K562 (cell line): Measurements from ENCODE around the gene RETREG1. TPM values are rescaled to one million over a fixed set of nuclear protein-coding genes. Genes with fewer than 3 reads are reported as not detected.

Experiments
- GABPB2 ChIP-seq: fragments of 250-450 bp; sonication (Bioruptor Pico); conservative IDR thresholded peaks from 2 replicates; pipeline ENCODE4 v1.5.1; 2021; ENCODE audit warnings: mild to moderate bottlenecking
- KAT8 ChIP-seq: fragments of 450-650 bp; IDR thresholded peaks from 2 replicates; pipeline ENCODE4 v1.6.1; 2016; ENCODE audit warnings: low read depth, mild to moderate bottlenecking
- polyA plus RNA-seq, 8 experiments: library from polyadenylated mRNA; depleted of rRNA in 4 of 8; stranded (reverse) in 5 of 8; unstranded in 3 of 8; fragments of >200 nt; fragmentation: Nextera tagmentation in 2 of 8; fragmentation: Illumina TruSeq in 1 of 8; extraction: Ambion mirVana in 2 of 8; extraction: Trizol in 1 of 8; gene quantifications; 2 replicates each; pipeline versions ENCODE4 v1.2.1 to v1.2.3, GENCODE V29; 2011 to 2014; ENCODE audit warnings: inconsistent platforms in 1 of 8, missing spikeins in 1 of 8
- total RNA-seq, 7 experiments: library from RNA; depleted of rRNA in 6 of 7; stranded (reverse); fragments of >200 nt in 6 of 7; fragmentation: Illumina TruSeq in 2 of 7; extraction: Trizol in 2 of 7; gene quantifications; 2 replicates each; pipeline versions ENCODE4 v1.2.1 to v1.2.3, GENCODE V29; 2011 to 2021; ENCODE audit warnings: low replicate concordance in 1 of 7
- TF ChIP-seq, protein P1 (sequence below): fragments of 450-650 bp; IDR thresholded peaks from 2 replicates; pipeline ENCODE4 v1.6.1; 2016; ENCODE audit warnings: antibody characterized with exemption
- TF ChIP-seq, protein P2 (sequence below): fragments of 450-650 bp; formaldehyde crosslinking; IDR thresholded peaks from 2 replicates; pipeline ENCODE4 v1.4.0; 2020; ENCODE audit warnings: mild to moderate bottlenecking, moderate library complexity
- TF ChIP-seq, protein P3 (sequence below): IDR thresholded peaks from 3 replicates; pipeline ENCODE4 v1.6.1; 2011; ENCODE audit warnings: borderline replicate concordance, mild to moderate bottlenecking, moderate library complexity; ENCODE audit not compliant: insufficient read length; ENCODE audit errors: extremely low read depth

The RETREG1 gene
- total and polyA plus RNA-seq, 9 of the 15 experiments (the other 6 are each of a cell fraction or from before 2014, with no cell fraction given) = 0.01 to 0.20 (median 0.08) TPM; not detected in 5

- TF ChIP-seq, protein P1, sequence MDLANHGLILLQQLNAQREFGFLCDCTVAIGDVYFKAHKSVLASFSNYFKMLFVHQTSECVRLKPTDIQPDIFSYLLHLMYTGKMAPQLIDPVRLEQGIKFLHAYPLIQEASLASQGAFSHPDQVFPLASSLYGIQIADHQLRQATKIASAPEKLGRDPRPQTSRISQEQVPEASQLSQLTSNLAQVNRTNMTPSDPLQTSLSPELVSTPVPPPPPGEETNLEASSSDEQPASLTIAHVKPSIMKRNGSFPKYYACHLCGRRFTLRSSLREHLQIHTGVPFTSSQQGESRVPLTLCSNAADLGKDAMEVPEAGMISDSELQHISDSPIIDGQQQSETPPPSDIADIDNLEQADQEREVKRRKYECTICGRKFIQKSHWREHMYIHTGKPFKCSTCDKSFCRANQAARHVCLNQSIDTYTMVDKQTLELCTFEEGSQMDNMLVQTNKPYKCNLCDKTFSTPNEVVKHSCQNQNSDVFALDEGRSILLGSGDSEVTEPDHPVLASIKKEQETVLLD = no peak
- TF ChIP-seq KAT8 = no peak
- TF ChIP-seq, protein P2, sequence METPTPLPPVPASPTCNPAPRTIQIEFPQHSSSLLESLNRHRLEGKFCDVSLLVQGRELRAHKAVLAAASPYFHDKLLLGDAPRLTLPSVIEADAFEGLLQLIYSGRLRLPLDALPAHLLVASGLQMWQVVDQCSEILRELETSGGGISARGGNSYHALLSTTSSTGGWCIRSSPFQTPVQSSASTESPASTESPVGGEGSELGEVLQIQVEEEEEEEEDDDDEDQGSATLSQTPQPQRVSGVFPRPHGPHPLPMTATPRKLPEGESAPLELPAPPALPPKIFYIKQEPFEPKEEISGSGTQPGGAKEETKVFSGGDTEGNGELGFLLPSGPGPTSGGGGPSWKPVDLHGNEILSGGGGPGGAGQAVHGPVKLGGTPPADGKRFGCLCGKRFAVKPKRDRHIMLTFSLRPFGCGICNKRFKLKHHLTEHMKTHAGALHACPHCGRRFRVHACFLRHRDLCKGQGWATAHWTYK = no peak
- TF ChIP-seq, protein P3, sequence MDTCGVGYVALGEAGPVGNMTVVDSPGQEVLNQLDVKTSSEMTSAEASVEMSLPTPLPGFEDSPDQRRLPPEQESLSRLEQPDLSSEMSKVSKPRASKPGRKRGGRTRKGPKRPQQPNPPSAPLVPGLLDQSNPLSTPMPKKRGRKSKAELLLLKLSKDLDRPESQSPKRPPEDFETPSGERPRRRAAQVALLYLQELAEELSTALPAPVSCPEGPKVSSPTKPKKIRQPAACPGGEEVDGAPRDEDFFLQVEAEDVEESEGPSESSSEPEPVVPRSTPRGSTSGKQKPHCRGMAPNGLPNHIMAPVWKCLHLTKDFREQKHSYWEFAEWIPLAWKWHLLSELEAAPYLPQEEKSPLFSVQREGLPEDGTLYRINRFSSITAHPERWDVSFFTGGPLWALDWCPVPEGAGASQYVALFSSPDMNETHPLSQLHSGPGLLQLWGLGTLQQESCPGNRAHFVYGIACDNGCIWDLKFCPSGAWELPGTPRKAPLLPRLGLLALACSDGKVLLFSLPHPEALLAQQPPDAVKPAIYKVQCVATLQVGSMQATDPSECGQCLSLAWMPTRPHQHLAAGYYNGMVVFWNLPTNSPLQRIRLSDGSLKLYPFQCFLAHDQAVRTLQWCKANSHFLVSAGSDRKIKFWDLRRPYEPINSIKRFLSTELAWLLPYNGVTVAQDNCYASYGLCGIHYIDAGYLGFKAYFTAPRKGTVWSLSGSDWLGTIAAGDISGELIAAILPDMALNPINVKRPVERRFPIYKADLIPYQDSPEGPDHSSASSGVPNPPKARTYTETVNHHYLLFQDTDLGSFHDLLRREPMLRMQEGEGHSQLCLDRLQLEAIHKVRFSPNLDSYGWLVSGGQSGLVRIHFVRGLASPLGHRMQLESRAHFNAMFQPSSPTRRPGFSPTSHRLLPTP = no peak
- TF ChIP-seq GABPB2 (CRISPR knock-in tag) = no peak
Observed at GRCh38 chr5:16564248-16564867, 52.4 kb downstream of the RETREG1 start (continued).
